ENCODE results near the gene FGFR1OP2.
A peak's percentile ranks its signal among the peaks of the same experiment; 100 is the strongest.
"Not testable (repeated sequence)": the region's sequence is repeated elsewhere in the genome, so short reads cannot be mapped to it uniquely, and the experiment has no call there.

FGFR1OP2 gene

DNA sequence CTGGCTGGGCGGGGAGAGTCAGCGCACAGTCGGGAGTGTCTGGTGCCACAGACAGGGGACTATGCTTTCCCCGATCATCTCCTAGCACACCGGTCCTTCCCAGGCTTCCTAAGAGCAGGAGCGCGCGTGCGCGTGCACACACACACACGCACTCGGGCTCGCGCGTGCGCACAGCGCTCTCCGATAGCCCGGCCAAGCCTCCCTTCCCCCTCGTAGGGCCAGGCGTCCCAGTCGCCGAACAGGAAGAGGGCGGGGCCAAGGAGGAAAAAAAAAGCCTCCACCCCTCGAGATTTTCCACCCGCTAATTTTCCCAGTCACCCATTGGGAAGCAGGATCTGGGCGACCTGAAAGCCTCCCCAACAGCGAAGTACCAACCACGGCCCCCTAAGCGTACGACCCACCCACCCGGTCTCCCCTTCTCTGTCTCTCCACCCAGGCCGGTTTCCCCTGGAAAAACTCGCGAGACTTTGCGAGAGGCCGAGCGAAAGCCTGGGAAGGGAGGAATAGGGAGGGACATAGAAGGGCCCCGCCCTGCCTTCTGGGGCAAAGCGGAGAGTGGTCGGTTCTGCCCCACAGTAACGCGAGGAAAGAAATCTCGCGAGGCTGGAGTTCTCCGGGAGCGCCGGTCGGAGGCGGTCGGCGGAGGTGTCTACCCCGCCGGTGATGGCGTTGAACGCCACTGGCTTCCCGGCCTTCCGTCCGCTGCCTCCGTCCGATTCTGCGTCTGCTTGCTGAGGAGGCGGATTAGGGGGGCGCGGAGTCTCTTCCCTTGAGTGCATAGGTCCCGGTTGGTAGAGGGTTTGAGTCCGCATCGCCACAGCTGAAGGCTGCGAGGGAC, at the start of gene FGFR1OP2, which contains the start of gene INTS13:
Gene FGFR1OP2 (plus strand): TSS at position 608 of the 838 bp plus-strand sequence. CDS start 15,689 bp downstream, outside the sequence.
Gene INTS13 (minus strand): TSS at position 119 of the 838 bp plus-strand sequence. CDS start 1,178 bp downstream, outside the sequence.
- DNase-seq (ENCODE audit: low read depth, low spot score) = peak; percentile 88
- Histone ChIP-seq H3K4me3 (peak within 1 kb of the TSS; percentile 91), H3K36me3 (ENCODE audit: insufficient read depth, low read length) (peaks cover 8% of the 10 kb centered on the region), H3K9ac (ENCODE audit: insufficient read length) (peak within 1 kb of the TSS; percentile 95), H3K9me3 (ENCODE audit: low read depth, low read length) (no peaks in the 10 kb centered on the region), H3K27ac (peak within 1 kb of the TSS; percentile 94)
- TF ChIP-seq FOXP2 (optimal IDR thresholded peaks at IDR 0.05; ENCODE audit: control extremely low read depth, extremely low read length, insufficient read depth) (peak; percentile 61), EZH2 (IDR thresholded peaks at IDR 0.05) (no peak), POLR2AphosphoS5 (IDR thresholded peaks at IDR 0.05; ENCODE audit: borderline replicate concordance, low read depth, low read length) (peak; percentile 91)

DNA sequence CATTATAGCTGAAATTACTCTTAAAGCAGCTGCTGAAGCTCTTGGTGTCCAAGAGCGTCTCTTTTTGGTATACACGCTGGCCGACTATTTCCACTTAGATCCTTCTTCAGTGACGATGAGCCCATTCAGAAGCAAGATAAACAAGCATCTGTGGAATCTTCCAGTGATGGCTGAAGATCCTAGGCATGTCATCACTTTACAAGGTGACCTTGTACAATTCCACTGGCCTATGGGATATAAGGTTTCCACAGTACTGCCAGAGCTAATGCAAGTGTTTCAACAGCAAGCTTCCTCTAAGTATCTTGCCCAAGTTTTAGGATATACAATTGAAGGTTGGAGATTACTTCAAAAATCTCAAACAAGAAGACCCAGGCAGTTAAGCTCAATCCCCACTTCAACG, 47.5 kb upstream of the FGFR1OP2 start:
- no peak overlapping the region for H3K27ac ChIP-seq
- no peaks in the 10 kb centered on the region; the same call in 1 of the 2 replicates for H3K36me3 ChIP-seq (ENCODE audit: insufficient read depth, low read length)
- no peaks in the 10 kb centered on the region for H3K9me3 ChIP-seq (ENCODE audit: low read depth, low read length)
- H3K9ac ChIP-seq (ENCODE audit: insufficient read length) = no peak overlapping the region
- DNase-seq (ENCODE audit: low read depth, low spot score) = no peak
- TF ChIP-seq FOXP2 (optimal IDR thresholded peaks at IDR 0.05; ENCODE audit: control extremely low read depth, extremely low read length, insufficient read depth) (no peak), EZH2 (IDR thresholded peaks at IDR 0.05) (no peak)
- no peak overlapping the region for H3K4me3 ChIP-seq

DNA sequence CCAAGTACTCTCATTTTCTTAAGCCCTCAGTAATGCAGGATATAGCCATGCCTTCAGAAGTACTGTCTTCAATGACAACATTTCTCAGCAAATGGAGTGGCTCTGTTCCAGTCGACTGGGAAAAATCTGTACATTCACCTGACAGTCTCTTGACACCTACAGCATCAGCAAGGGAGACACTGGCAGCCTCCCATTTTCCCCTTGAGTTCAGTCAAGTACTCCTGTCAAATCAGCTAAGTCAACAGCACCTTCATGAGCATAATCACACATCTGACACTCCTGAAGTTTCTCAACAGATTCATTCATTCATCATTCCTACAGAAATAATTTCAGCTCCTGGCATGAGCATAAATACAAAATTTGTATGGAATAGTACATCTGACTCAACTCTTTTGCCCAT, 46.6 kb upstream of the FGFR1OP2 start:
- Histone ChIP-seq H3K36me3 (ENCODE audit: insufficient read depth, low read length) (no peaks in the 10 kb centered on the region; the same call in 1 of the 2 replicates), H3K4me3 (no peak overlapping the region), H3K9ac (ENCODE audit: insufficient read length) (no peak overlapping the region), H3K9me3 (ENCODE audit: low read depth, low read length) (no peaks in the 10 kb centered on the region), H3K27ac (no peak overlapping the region)
- no peak for DNase-seq (ENCODE audit: low read depth, low spot score)
- TF ChIP-seq EZH2 (IDR thresholded peaks at IDR 0.05) = no peak
- TF ChIP-seq FOXP2 (optimal IDR thresholded peaks at IDR 0.05; ENCODE audit: control extremely low read depth, extremely low read length, insufficient read depth) = no peak
- no peak for TF ChIP-seq POLR2AphosphoS5 (IDR thresholded peaks at IDR 0.05; ENCODE audit: borderline replicate concordance, low read depth, low read length)

DNA sequence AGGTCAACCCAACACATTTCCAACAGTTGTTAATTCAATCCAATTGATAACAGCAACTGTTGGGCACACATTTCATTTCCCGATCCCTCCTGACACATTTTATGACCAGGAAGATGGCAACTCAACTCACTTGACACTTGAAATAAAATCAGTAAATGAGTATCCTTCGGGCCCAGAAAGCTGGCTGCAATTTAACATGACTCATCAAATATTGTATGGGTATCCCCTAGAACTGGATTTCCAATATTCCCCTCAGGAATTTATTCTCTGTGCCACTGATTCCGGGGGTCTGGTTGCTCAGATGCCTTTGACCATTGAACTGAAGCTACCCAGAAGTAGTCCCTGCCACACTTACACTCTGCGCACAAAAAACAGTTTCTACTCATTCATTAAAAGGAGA, 42.6 kb upstream of the FGFR1OP2 start:
- H3K36me3 ChIP-seq (ENCODE audit: insufficient read depth, low read length) = peaks cover 15% of the 10 kb centered on the region
- H3K4me3 ChIP-seq = no peak overlapping the region
- DNase-seq (ENCODE audit: low read depth, low spot score) = no peak
- no peak overlapping the region for H3K9ac ChIP-seq (ENCODE audit: insufficient read length)
- TF ChIP-seq POLR2AphosphoS5 (IDR thresholded peaks at IDR 0.05; ENCODE audit: borderline replicate concordance, low read depth, low read length) (no peak), EZH2 (IDR thresholded peaks at IDR 0.05) (no peak), FOXP2 (optimal IDR thresholded peaks at IDR 0.05; ENCODE audit: control extremely low read depth, extremely low read length, insufficient read depth) (no peak)
- H3K27ac ChIP-seq = no peak overlapping the region
- H3K9me3 ChIP-seq (ENCODE audit: low read depth, low read length) = no peaks in the 10 kb centered on the region

GRCh38 chr12:26896913-26897312, 41.4 kb upstream of the FGFR1OP2 start:
- no peaks in the 10 kb centered on the region for H3K9me3 ChIP-seq (ENCODE audit: low read depth, low read length)
- H3K27ac ChIP-seq = no peak overlapping the region
- peaks cover 15% of the 10 kb centered on the region for H3K36me3 ChIP-seq (ENCODE audit: insufficient read depth, low read length)
- H3K9ac ChIP-seq (ENCODE audit: insufficient read length) = no peak overlapping the region
- H3K4me3 ChIP-seq = no peak overlapping the region
- no peak for DNase-seq (ENCODE audit: low read depth, low spot score)
- TF ChIP-seq FOXP2 (optimal IDR thresholded peaks at IDR 0.05; ENCODE audit: control extremely low read depth, extremely low read length, insufficient read depth) = no peak
- no peak for TF ChIP-seq POLR2AphosphoS5 (IDR thresholded peaks at IDR 0.05; ENCODE audit: borderline replicate concordance, low read depth, low read length)
- TF ChIP-seq EZH2 (IDR thresholded peaks at IDR 0.05) = no peak

- not testable (repeated sequence) for H3K9ac ChIP-seq (ENCODE audit: insufficient read length)
- peaks cover 61% of the 10 kb centered on the region for H3K36me3 ChIP-seq (ENCODE audit: insufficient read depth, low read length)
These were observed 34.9 kb upstream of the FGFR1OP2 start for GRCh38 chr12:26903396-26903795.

DNA sequence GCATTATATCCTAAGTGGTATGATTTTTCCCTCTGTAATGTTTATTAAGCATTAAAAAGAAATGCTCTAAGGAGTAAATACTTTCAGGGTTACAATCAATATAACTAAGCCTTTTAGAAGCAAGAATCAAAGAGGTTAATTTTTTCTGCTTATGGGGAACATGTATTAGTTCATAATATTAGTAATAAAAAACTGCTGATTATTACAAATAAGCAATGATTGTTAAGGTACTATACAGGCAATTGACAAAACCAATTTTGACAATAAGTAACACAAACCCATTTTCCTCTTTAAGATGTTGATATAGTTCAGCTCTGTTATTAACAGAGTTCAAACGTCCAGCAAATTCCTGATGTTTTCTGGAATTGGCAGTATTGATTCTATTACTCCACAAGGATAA, 32.2 kb upstream of the FGFR1OP2 start:
- peaks cover 74% of the 10 kb centered on the region for H3K36me3 ChIP-seq (ENCODE audit: insufficient read depth, low read length)
- H3K9ac ChIP-seq (ENCODE audit: insufficient read length) = no peak overlapping the region
- no peak overlapping the region for H3K4me3 ChIP-seq
- H3K9me3 ChIP-seq (ENCODE audit: low read depth, low read length) = no peaks in the 10 kb centered on the region
- no peak overlapping the region for H3K27ac ChIP-seq
- DNase-seq (ENCODE audit: low read depth, low spot score) = no peak
- no peak for TF ChIP-seq EZH2 (IDR thresholded peaks at IDR 0.05)
- TF ChIP-seq POLR2AphosphoS5 (IDR thresholded peaks at IDR 0.05; ENCODE audit: borderline replicate concordance, low read depth, low read length) = no peak
- no peak for TF ChIP-seq FOXP2 (optimal IDR thresholded peaks at IDR 0.05; ENCODE audit: control extremely low read depth, extremely low read length, insufficient read depth)

More at GRCh38 chr12:26903396-26903795, 34.9 kb upstream of the FGFR1OP2 start:
- not testable (repeated sequence) for DNase-seq (ENCODE audit: low read depth, low spot score); H3K27ac ChIP-seq; H3K4me3 ChIP-seq; H3K9me3 ChIP-seq (ENCODE audit: low read depth, low read length)

- Histone ChIP-seq H3K9ac (ENCODE audit: insufficient read length) (no peak overlapping the region), H3K9me3 (ENCODE audit: low read depth, low read length) (no peaks in the 10 kb centered on the region), H3K36me3 (ENCODE audit: insufficient read depth, low read length) (peaks cover 80% of the 10 kb centered on the region), H3K4me3 (no peak overlapping the region), H3K27ac (no peak overlapping the region)
- TF ChIP-seq POLR2AphosphoS5 (IDR thresholded peaks at IDR 0.05; ENCODE audit: borderline replicate concordance, low read depth, low read length) (no peak), FOXP2 (optimal IDR thresholded peaks at IDR 0.05; ENCODE audit: control extremely low read depth, extremely low read length, insufficient read depth) (no peak), EZH2 (IDR thresholded peaks at IDR 0.05) (no peak)
- DNase-seq (ENCODE audit: low read depth, low spot score) = no peak
These were observed 31.6 kb upstream of the FGFR1OP2 start for GRCh38 chr12:26906704-26907103.

Measured in SK-N-MC (cell line).